ENCODE results near the gene LYSET. TPM values are rescaled to one million over a fixed set of nuclear protein-coding genes. Genes with fewer than 3 reads are reported as not detected.
"Not testable (repeated sequence)": the region's sequence is repeated elsewhere in the genome, so short reads cannot be mapped to it uniquely, and the experiment has no call there.

The LYSET gene
- polyA plus RNA-seq, 1 experiment: 15.6 TPM

DNA sequence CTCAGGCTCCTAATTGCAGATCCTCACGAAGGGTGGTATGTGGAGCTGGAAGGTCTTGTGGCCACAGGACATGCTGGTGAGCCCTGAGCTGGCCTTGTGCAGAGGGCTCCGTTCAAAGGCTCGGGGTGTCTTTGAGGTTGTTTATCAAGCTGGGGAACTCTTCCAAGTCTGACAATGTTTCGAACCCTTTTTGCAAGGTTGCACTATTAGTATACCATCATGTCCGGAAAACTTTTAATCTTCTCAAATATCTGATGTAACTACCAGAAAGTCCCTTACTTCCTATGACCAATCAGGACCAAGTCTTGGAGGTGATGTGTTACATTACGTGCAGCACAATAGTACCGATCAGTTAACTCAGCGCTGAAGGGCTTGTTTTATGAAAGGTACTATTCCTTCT is 43.4 kb downstream of the LYSET start:
- no peak overlapping the region for H3K27ac ChIP-seq (ENCODE audit: low read depth, low read length)
- no peaks in the 10 kb centered on the region; the same call in 1 of the 2 replicates for H3K9me3 ChIP-seq (ENCODE audit: control insufficient read depth, insufficient read depth, low read length)
- DNase-seq (ENCODE audit: low read depth, low spot score): no peak
- H3K27me3 ChIP-seq (ENCODE audit: control insufficient read depth, insufficient read depth, low read length): no peaks in the 10 kb centered on the region
- no peak overlapping the region for H3K4me3 ChIP-seq (ENCODE audit: low read depth, low read length)
- TF ChIP-seq, protein P1, sequence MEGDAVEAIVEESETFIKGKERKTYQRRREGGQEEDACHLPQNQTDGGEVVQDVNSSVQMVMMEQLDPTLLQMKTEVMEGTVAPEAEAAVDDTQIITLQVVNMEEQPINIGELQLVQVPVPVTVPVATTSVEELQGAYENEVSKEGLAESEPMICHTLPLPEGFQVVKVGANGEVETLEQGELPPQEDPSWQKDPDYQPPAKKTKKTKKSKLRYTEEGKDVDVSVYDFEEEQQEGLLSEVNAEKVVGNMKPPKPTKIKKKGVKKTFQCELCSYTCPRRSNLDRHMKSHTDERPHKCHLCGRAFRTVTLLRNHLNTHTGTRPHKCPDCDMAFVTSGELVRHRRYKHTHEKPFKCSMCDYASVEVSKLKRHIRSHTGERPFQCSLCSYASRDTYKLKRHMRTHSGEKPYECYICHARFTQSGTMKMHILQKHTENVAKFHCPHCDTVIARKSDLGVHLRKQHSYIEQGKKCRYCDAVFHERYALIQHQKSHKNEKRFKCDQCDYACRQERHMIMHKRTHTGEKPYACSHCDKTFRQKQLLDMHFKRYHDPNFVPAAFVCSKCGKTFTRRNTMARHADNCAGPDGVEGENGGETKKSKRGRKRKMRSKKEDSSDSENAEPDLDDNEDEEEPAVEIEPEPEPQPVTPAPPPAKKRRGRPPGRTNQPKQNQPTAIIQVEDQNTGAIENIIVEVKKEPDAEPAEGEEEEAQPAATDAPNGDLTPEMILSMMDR (IDR thresholded peaks at IDR 0.05; ENCODE audit: low read depth, low read length): no peak
- CTCF ChIA-PET: interaction anchor here (0.5 to 1.9 kb wide), 2 partner anchors 10 to 21 kb away, joined by 4 to 5 read pairs; partner anchors contain the start of gene UBR7
- POLR2A ChIA-PET: no interaction called here

DNA sequence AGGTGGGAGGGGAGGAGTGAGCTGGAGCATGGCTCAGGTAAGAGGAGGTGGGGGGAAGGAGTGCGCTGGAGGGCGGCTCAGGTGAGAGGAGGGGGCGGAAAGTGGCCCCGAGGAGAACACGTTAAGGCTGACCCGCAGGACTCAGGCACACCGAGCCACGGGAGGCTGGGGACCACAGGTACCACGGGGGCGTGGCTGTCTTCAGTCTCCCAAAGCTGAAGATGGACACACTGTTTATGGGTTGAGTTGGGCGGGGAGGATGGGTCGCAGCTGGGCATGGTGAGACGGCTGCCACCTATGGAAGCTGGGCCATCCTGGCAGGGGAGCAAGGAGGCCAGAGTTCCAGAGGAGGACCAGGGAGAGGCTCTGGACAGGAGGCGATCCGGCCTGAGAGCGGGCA is 45.4 kb downstream of the LYSET start:
- DNase-seq (ENCODE audit: low read depth, low spot score): no peak
- no peak overlapping the region for H3K4me3 ChIP-seq (ENCODE audit: low read depth, low read length)
- POLR2A ChIA-PET: interaction anchor here (2.0 kb wide), 1 partner anchor 10 kb away, joined by 4 read pairs; no protein-coding TSS in a partner anchor
- CTCF ChIA-PET: interaction anchor here (1.9 kb wide), 1 partner anchor 12 kb away, joined by 5 read pairs; no protein-coding TSS in a partner anchor
- no peaks in the 10 kb centered on the region for H3K27me3 ChIP-seq (ENCODE audit: control insufficient read depth, insufficient read depth, low read length)
- TF ChIP-seq, protein P1 (IDR thresholded peaks at IDR 0.05; ENCODE audit: low read depth, low read length): no peak
- no peak overlapping the region for H3K27ac ChIP-seq (ENCODE audit: low read depth, low read length)
- H3K9me3 ChIP-seq (ENCODE audit: control insufficient read depth, insufficient read depth, low read length): no peaks in the 10 kb centered on the region; the same call in 1 of the 2 replicates

DNA sequence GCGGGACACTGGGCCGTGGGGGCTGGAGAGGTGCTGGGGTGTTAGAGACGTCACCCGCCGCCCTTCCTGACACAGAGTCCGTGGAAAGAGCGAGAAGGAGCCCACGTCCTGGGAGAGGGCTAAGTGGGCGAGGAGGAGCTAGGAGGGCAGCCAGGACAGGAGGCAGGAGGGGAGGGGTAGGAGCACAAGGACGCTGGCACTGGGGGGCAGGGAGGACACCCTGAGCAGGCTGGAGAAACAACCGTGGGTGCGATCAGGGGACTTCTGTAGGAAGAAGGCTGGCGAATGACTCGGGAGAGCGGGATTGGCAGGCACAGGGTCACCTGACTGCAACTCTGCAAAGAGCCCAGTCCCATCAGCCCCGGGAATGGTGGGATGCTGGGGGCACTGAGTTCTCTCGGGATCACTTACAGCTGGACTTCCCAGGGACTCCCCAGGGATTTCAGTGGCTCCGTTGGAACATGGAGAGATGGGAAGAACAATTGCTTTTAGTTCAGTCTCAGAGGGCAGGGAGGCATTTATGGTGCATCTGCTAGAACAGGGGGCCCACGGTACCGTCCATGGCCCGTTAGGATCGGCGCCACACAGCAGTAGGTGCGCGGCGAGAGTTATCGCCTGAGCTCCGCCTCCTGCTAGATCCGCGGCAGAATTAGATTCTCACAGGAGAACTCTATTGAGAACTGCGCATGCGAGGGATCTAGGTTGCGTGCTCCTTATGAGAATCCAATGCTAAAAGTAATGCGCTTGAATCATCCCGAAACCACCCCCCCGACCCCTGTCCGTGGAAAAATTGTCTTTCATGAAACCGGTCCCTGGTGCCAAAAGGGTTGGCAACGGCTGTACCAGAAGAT is 46.2 kb downstream of the LYSET start:
- Histone ChIP-seq H3K4me3 (ENCODE audit: low read depth, low read length) (peak overlapping the region; percentile 73), H3K27ac (ENCODE audit: low read depth, low read length) (peak overlapping the region; percentile 75), H3K27me3 (ENCODE audit: control insufficient read depth, insufficient read depth, low read length) (no peaks in the 10 kb centered on the region), H3K9me3 (ENCODE audit: control insufficient read depth, insufficient read depth, low read length) (no peaks in the 10 kb centered on the region; the same call in 1 of the 2 replicates)
- POLR2A ChIA-PET: interaction anchor here (0.8 to 2.0 kb wide), 2 partner anchors 9 to 24 kb away, joined by 3 to 4 read pairs; no protein-coding TSS in a partner anchor
- no peak for DNase-seq (ENCODE audit: low read depth, low spot score)
- CTCF ChIA-PET: interaction anchor here (0.6 to 1.5 kb wide), 3 partner anchors 12 to 117 kb away, joined by 3 to 6 read pairs (median 3); no protein-coding TSS in a partner anchor
- TF ChIP-seq, protein P1 (IDR thresholded peaks at IDR 0.05; ENCODE audit: low read depth, low read length): no peak

DNA sequence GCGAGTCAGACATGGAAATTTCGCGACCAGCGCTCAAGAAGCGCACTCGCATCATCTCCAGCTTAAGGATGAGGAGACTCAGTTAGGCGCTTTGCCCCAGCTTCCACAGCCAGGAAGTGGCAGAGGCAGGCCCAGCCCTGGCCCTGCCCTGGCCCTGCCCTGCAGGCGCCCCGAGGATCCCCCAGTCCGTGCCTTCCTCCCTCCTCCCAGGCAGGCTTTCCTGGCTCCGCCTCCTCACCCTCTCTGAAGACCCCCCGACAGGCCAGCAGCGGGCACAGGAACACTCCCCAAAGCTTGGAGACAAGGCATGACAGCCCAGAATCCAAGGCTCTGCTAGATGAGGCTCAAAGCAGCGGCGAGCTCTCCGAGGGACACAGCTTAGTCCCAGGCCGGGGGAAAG is 47.0 kb downstream of the LYSET start:
- Histone ChIP-seq H3K9me3 (ENCODE audit: control insufficient read depth, insufficient read depth, low read length) (no peaks in the 10 kb centered on the region; the same call in 1 of the 2 replicates), H3K4me3 (ENCODE audit: low read depth, low read length) (peak overlapping the region; percentile 73; the same call in 1 of the 2 replicates), H3K27me3 (ENCODE audit: control insufficient read depth, insufficient read depth, low read length) (no peaks in the 10 kb centered on the region), H3K27ac (ENCODE audit: low read depth, low read length) (peak overlapping the region; percentile 21)
- no peak for DNase-seq (ENCODE audit: low read depth, low spot score)
- TF ChIP-seq, protein P1 (IDR thresholded peaks at IDR 0.05; ENCODE audit: low read depth, low read length): no peak
- ChIA-PET POLR2A (interaction anchor here (0.8 to 2.0 kb wide), 2 partner anchors 9 to 24 kb away, joined by 3 to 4 read pairs; no protein-coding TSS in a partner anchor), CTCF (interaction anchor here (1.5 kb wide), 1 partner anchor 13 kb away, joined by 6 read pairs; no protein-coding TSS in a partner anchor)

DNA sequence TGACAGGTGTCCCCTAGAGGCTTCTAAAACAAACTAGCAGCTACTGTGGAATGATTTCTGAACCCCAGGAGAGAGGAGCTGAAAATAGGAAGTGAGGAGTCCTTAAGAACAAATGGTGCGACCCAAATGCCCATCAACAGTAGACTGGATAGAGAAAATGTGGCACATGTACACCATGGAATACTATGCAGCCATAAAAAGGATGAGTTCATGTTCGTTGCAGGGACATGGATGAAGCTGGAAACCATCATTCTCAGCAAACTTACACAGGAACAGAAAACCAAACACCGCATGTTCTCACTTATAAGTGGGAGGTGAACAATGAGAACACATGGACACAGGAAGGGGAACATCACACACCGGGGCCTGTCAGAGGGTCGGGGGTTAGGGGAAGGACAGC is 48.0 kb downstream of the LYSET start:
- H3K9me3 ChIP-seq (ENCODE audit: control insufficient read depth, insufficient read depth, low read length); H3K27ac ChIP-seq (ENCODE audit: low read depth, low read length); H3K4me3 ChIP-seq (ENCODE audit: low read depth, low read length); H3K27me3 ChIP-seq (ENCODE audit: control insufficient read depth, insufficient read depth, low read length); DNase-seq (ENCODE audit: low read depth, low spot score); POLR2A ChIA-PET: not testable (repeated sequence)
- CTCF ChIA-PET: interaction anchor here (1.5 kb wide), 1 partner anchor 14 kb away, joined by 6 read pairs; no protein-coding TSS in a partner anchor

Measured in AG04450 (cell line).